HepG2 (cell line): Measurements from ENCODE around the gene MINDY2. TPM values are rescaled to one million over a fixed set of nuclear protein-coding genes. Genes with fewer than 3 reads are reported as not detected.
"Not testable (repeated sequence)": the region's sequence is repeated elsewhere in the genome, so short reads cannot be mapped to it uniquely, and the experiment has no call there.

Source experiments
- ATAC-seq: fragments of 200-7000 bp; cut with Tn5 transposase; 3 replicates; pipeline ENCODE4 v1.9.1; 2020; ENCODE audit warnings: mild to moderate bottlenecking, moderate library complexity
- BruUV-seq: library from RNA; stranded (reverse); fragments of 400-500 nt; replicated peaks from 2 replicates; lab custom pipeline; 2021; lab: Mats Ljungman, UMichigan
- CTCF ChIA-PET: fragments of 300-600 bp; formaldehyde crosslinking; extraction: SDS; loops from one replicate; lab custom pipeline; 2021; ENCODE audit warnings: low total read pairs, inconsistent platforms, low intra/inter-chr PET ratio; lab: Yijun Ruan, JAX
- POLR2A ChIA-PET: fragments of 350-600 bp; sonication (Branson Sonifier 250); formaldehyde crosslinking; loops from one replicate; lab custom pipeline; 2020; ENCODE audit warnings: antibody characterized with exemption, inconsistent platforms; lab: Yijun Ruan, JAX
- DNase-seq: peaks from one replicate; pipeline ENCODE4 v3.0.0-alpha.2; 2015; ENCODE audit warnings: low spot score
- FAIRE-seq: peaks from 3 replicates; lab custom pipeline; 2011; peaks lifted over from hg19 to GRCh38; lab: Jason Lieb, UNC
- H2AFZ ChIP-seq: one replicate; pipeline ENCODE4 v1.6.1; 2011; ENCODE audit warnings: low read length, inconsistent platforms
- H3K27ac ChIP-seq: fragments of 300-600 bp; 3 replicates; pipeline ENCODE4 v1.8.0; 2011; ENCODE audit warnings: mixed run types, mild to moderate bottlenecking, mixed read lengths, low read length, inconsistent platforms; ENCODE audit not compliant: insufficient read depth; ENCODE audit errors: extremely low read length
- H3K27me3 ChIP-seq, 2 experiments: fragments of 200-600 bp in 1 of 2; 2 replicates in 1 of 2; 3 replicates in 1 of 2; pipeline versions ENCODE4 v1.6.0 to v1.8.0; 2011; ENCODE audit warnings: low read length in 2 of 2, mild to moderate bottlenecking in 2 of 2, moderate library complexity in 2 of 2, inconsistent platforms in 1 of 2; ENCODE audit not compliant: insufficient read depth in 2 of 2, control insufficient read depth in 1 of 2
- H3K36me3 ChIP-seq, 2 experiments: fragments of 200-600 bp in 1 of 2; replicated peaks in 1 of 2; 2 replicates in 1 of 2; 3 replicates in 1 of 2; pipeline versions ENCODE4 v1.5.1 to v1.8.0; 2011; ENCODE audit warnings: low read length in 2 of 2, inconsistent platforms in 1 of 2; ENCODE audit not compliant: insufficient read depth in 2 of 2, control insufficient read depth in 1 of 2
- H3K4me1 ChIP-seq: 2 replicates; pipeline ENCODE4 v1.5.1; 2012; ENCODE audit warnings: low read length, inconsistent platforms; ENCODE audit not compliant: insufficient read depth
- H3K4me2 ChIP-seq: 2 replicates; pipeline ENCODE4 v1.6.0; 2011; ENCODE audit warnings: low read depth, low read length, inconsistent platforms
- H3K4me3 ChIP-seq, 3 experiments: fragments of 200-600 bp in 1 of 3; sonication (generic), shearing (Covaris generic) in 1 of 3; replicated peaks in 1 of 3; 2 replicates each; pipeline ENCODE4 v1.5.1; 2011 to 2016; ENCODE audit warnings: low read length in 3 of 3, inconsistent platforms in 2 of 3, low read depth in 2 of 3, mild to moderate bottlenecking in 2 of 3, control low read depth in 1 of 3, mixed read lengths in 1 of 3; ENCODE audit not compliant: insufficient read depth in 1 of 3
- H3K79me2 ChIP-seq: one replicate; pipeline ENCODE4 v1.6.1; 2011; ENCODE audit warnings: low read length, inconsistent platforms; ENCODE audit not compliant: insufficient read depth
- H3K9ac ChIP-seq: 2 replicates; pipeline ENCODE4 v1.6.0; 2011; ENCODE audit warnings: mild to moderate bottlenecking, low read depth, low read length, inconsistent platforms; ENCODE audit not compliant: insufficient read depth
- H3K9me3 ChIP-seq: 2 replicates; pipeline ENCODE4 v1.5.1; 2012; ENCODE audit warnings: mild to moderate bottlenecking, low read length
- H4K20me1 ChIP-seq: 2 replicates; pipeline ENCODE4 v1.6.0; 2011; ENCODE audit warnings: inconsistent platforms, mild to moderate bottlenecking, low read length, moderate library complexity; ENCODE audit not compliant: insufficient read depth
- ATF7 ChIP-seq, 2 experiments: fragments of 450-650 bp in 1 of 2; sonication (generic) in 1 of 2; formaldehyde crosslinking in 1 of 2; IDR thresholded peaks; 2 replicates each; pipeline versions ENCODE4 v1.4.0 to v1.6.1; 2016 to 2020; ENCODE audit warnings: antibody characterized with exemption in 1 of 2, mild to moderate bottlenecking in 1 of 2, missing genetic modification reagents in 1 of 2
- BATF2 ChIP-seq: sonication (generic); formaldehyde crosslinking; IDR thresholded peaks from 2 replicates; pipeline ENCODE4 v1.8.0; 2022; ENCODE audit warnings: mild to moderate bottlenecking, missing genetic modification reagents, moderate library complexity
- BRD4 ChIP-seq: sonication (generic); formaldehyde crosslinking; IDR thresholded peaks from 2 replicates; pipeline ENCODE4 v1.4.0; 2020; ENCODE audit warnings: missing genetic modification reagents
- TEAD2 ChIP-seq: sonication (generic); formaldehyde crosslinking; IDR thresholded peaks from 2 replicates; pipeline ENCODE4 v1.9.0; 2021; ENCODE audit warnings: missing genetic modification reagents
- THAP11 ChIP-seq: IDR thresholded peaks from 2 replicates; pipeline ENCODE4 v1.6.1; 2016; ENCODE audit warnings: missing biosample characterization, missing genetic modification reagents
- ZBTB1 ChIP-seq: sonication (generic); formaldehyde crosslinking; IDR thresholded peaks from 2 replicates; pipeline ENCODE4 v1.4.0; 2020; ENCODE audit warnings: missing genetic modification reagents, borderline replicate concordance
- ZNF510 ChIP-seq: sonication (generic); formaldehyde crosslinking; IDR thresholded peaks from 2 replicates; pipeline ENCODE4 v1.4.0; 2020; ENCODE audit warnings: low read depth, mild to moderate bottlenecking, missing genetic modification reagents
- ZNF710 ChIP-seq: sonication (generic); formaldehyde crosslinking; IDR thresholded peaks from 2 replicates; pipeline ENCODE4 v1.5.0; 2020; ENCODE audit warnings: mild to moderate bottlenecking, missing genetic modification reagents, borderline replicate concordance
- WGBS: methylation state at CpG from one replicate; pipeline ENCODE4 v1.1.6; 2017; ENCODE audit warnings: low lambda C conversion rate; 5-methylcytosine and 5-hydroxymethylcytosine counted together
- in situ Hi-C: cut with HindIII; loops from 2 replicates; pipeline ENCODE4 v1.10.0; 2017; ENCODE audit warnings: low pct_unique_long_range_greater_than_20kb; ENCODE audit not compliant: extremely low pct_ligation_motif_present
- intact Hi-C: fragments of 100-400 bp; cut with micrococcal nuclease; formaldehyde crosslinking; loops from one replicate; pipeline ENCODE4 v1.10.0; 2022; ENCODE audit not compliant: unreplicated experiment
- polyA plus RNA-seq, 8 experiments: library from polyadenylated mRNA; depleted of rRNA in 3 of 8; stranded (reverse) in 7 of 8; unstranded in 1 of 8; fragments of >200 nt; fragmentation: Illumina TruSeq in 4 of 8; extraction: Trizol in 4 of 8; gene quantifications; 2 replicates each; pipeline versions ENCODE4 v1.2.1 to v1.2.3, GENCODE V29; 2011 to 2016; ENCODE audit warnings: low read depth in 4 of 8, missing spikeins in 1 of 8, mixed read lengths in 1 of 8; ENCODE audit not compliant: insufficient read depth in 1 of 8
- total RNA-seq, 5 experiments: library from RNA; depleted of rRNA; stranded (reverse); fragments of >200 nt; fragmentation: Illumina TruSeq; extraction: Trizol; gene quantifications; 2 replicates each; pipeline ENCODE4 v1.2.3, GENCODE V29; 2016; ENCODE audit warnings: low read depth in 1 of 5

The MINDY2 gene
- total and polyA plus RNA-seq, 2 of the 13 experiments (the other 11 are each of a cell fraction or from before 2014, with no cell fraction given) = 7.2 to 12.6 TPM

GRCh38 chr15:58856086-58856485, 85.0 kb downstream of the MINDY2 start:
- Histone ChIP-seq H3K9ac (no peak overlapping the region), H3K4me3 (no peak overlapping the region), H3K27me3 (no peaks in the 10 kb centered on the region), H3K79me2 (no peaks in the 10 kb centered on the region), H2AFZ (no peak overlapping the region), H3K4me1 (peaks cover 4% of the 10 kb centered on the region; the same call in 1 of the 2 replicates), H3K36me3 (peaks cover 4 to 7% of the 10 kb centered on the region in 2 experiments; a peak in 4 of 5 replicates), H3K27ac (no peak overlapping the region), H3K9me3 (no peaks in the 10 kb centered on the region), H4K20me1 (no peaks in the 10 kb centered on the region), H3K4me2 (no peak overlapping the region)
- DNase-seq (no peak), ATAC-seq (no peak), FAIRE-seq (no peak)
- in situ Hi-C loops = no loop called here
- CTCF ChIA-PET = no interaction called here
- TF ChIP-seq BRD4 = no peak
- BruUV-seq = no TSS peak
- POLR2A ChIA-PET = interaction anchor here (0.9 kb wide), 1 partner anchor 9 kb away, joined by 3 read pairs; no protein-coding TSS in a partner anchor
- intact Hi-C loops = no loop called here

- ATAC-seq, CTCF ChIA-PET, H4K20me1 ChIP-seq, H2AFZ ChIP-seq, H3K79me2 ChIP-seq, BruUV-seq, H3K4me1 ChIP-seq, H3K27me3 ChIP-seq, H3K9me3 ChIP-seq, H3K4me2 ChIP-seq, in situ Hi-C loops, H3K9ac ChIP-seq, POLR2A ChIA-PET, FAIRE-seq, DNase-seq, H3K36me3 ChIP-seq, intact Hi-C loops, H3K27ac ChIP-seq, H3K4me3 ChIP-seq: not testable (repeated sequence)
- 71% methylated on average over 1 of the region's 1 CpG for WGBS
Observed at GRCh38 chr15:58856621-58857020, 85.5 kb downstream of the MINDY2 start.

- H3K27ac ChIP-seq = no peak overlapping the region
- intact Hi-C loops (no loop called here), in situ Hi-C loops (no loop called here)
- no peaks in the 10 kb centered on the region for H3K9me3 ChIP-seq
- DNase-seq (no peak), ATAC-seq (no peak), FAIRE-seq (no peak)
- peaks cover 6% of the 10 kb centered on the region; the same call in 1 of the 2 replicates for H4K20me1 ChIP-seq
- ChIA-PET POLR2A (no interaction called here), CTCF (no interaction called here)
- H3K9ac ChIP-seq = no peak overlapping the region
- H3K4me3 ChIP-seq = no peak overlapping the region
- peaks cover 24% of the 10 kb centered on the region for H3K79me2 ChIP-seq
- peaks cover 1 to 5% of the 10 kb centered on the region in 2 experiments; a peak in 2 of 5 replicates for H3K36me3 ChIP-seq
- H2AFZ ChIP-seq = no peak overlapping the region
- 97% methylated on average over 2 of the region's 2 CpGs for WGBS
- no peak overlapping the region for H3K4me2 ChIP-seq
- H3K27me3 ChIP-seq = no peaks in the 10 kb centered on the region; a peak in 1 of 5 replicates
- BruUV-seq = no TSS peak
- H3K4me1 ChIP-seq = peaks cover 19% of the 10 kb centered on the region
- TF ChIP-seq ZNF510 (CRISPR knock-in tag) (no peak), BATF2 (no peak), THAP11 (CRISPR knock-in tag) (no peak), ATF7 (IDR thresholded peaks at IDR 0.05) (no peak), ATF7 (CRISPR knock-in tag; IDR thresholded peaks at IDR 0.05) (no peak), TEAD2 (no peak), ZNF710 (CRISPR knock-in tag) (no peak), ZBTB1 (no peak), BRD4 (no peak)
Observed at GRCh38 chr15:58862326-58862725, 91.2 kb downstream of the MINDY2 start.
